H9 (cell line): ENCODE measurements around the gene SCIN. TPM values are rescaled to one million over a fixed set of nuclear protein-coding genes. Genes with fewer than 3 reads are reported as not detected.

Experiments
- DNase-seq: peaks from one replicate; pipeline ENCODE4 v3.0.0-alpha.2; 2017
- H2AFZ ChIP-seq: one replicate; pipeline ENCODE4 v1.6.1; 2013; ENCODE audit warnings: mild to moderate bottlenecking, low read length, control low read depth, moderate library complexity
- H2AK5ac ChIP-seq: 2 replicates; pipeline ENCODE4 v1.6.1; 2013; ENCODE audit warnings: low read length, control low read depth, mixed read lengths; ENCODE audit not compliant: insufficient read length
- H2BK120ac ChIP-seq: one replicate; pipeline ENCODE4 v1.6.1; 2013; ENCODE audit warnings: low read depth, mild to moderate bottlenecking, low read length, control low read depth, inconsistent platforms; ENCODE audit not compliant: poor library complexity, severe bottlenecking
- H2BK12ac ChIP-seq: 2 replicates; pipeline ENCODE4 v1.6.1; 2013; ENCODE audit warnings: low read length, control low read depth, mixed read lengths, low read depth; ENCODE audit not compliant: insufficient read length
- H2BK15ac ChIP-seq: 2 replicates; pipeline ENCODE4 v1.6.1; 2013; ENCODE audit warnings: low read depth, low read length, control low read depth
- H2BK20ac ChIP-seq: one replicate; pipeline ENCODE4 v1.6.1; 2013; ENCODE audit warnings: low read depth, mild to moderate bottlenecking, low read length, control low read depth, inconsistent platforms; ENCODE audit not compliant: poor library complexity, severe bottlenecking
- H2BK5ac ChIP-seq: 2 replicates; pipeline ENCODE4 v1.6.1; 2013; ENCODE audit warnings: low read length, control low read depth, mixed read lengths; ENCODE audit not compliant: insufficient read length
- H3K14ac ChIP-seq: 2 replicates; pipeline ENCODE4 v1.6.1; 2013; ENCODE audit warnings: low read length, control low read depth; ENCODE audit not compliant: insufficient read depth
- H3K18ac ChIP-seq: 2 replicates; pipeline ENCODE4 v1.6.1; 2013; ENCODE audit warnings: low read depth, mild to moderate bottlenecking, mixed read lengths, low read length, control low read depth; ENCODE audit not compliant: insufficient read length
- H3K23ac ChIP-seq: 2 replicates; pipeline ENCODE4 v1.6.1; 2013; ENCODE audit warnings: low read length, control low read depth, mixed read lengths, low read depth; ENCODE audit not compliant: insufficient read length
- H3K23me2 ChIP-seq: 2 replicates; pipeline ENCODE4 v1.6.1; 2013; ENCODE audit warnings: low read depth, mild to moderate bottlenecking, mixed read lengths, low read length, control low read depth; ENCODE audit not compliant: insufficient read length, poor library complexity, severe bottlenecking
- H3K27ac ChIP-seq: 2 replicates; pipeline ENCODE4 v1.5.1; 2013; ENCODE audit warnings: low read length, control low read depth, mixed read lengths, low read depth; ENCODE audit not compliant: insufficient read length
- H3K27me3 ChIP-seq: 2 replicates; pipeline ENCODE4 v1.6.1; 2013; ENCODE audit warnings: low read length, control low read depth, inconsistent platforms; ENCODE audit not compliant: insufficient read depth
- H3K4ac ChIP-seq: 2 replicates; pipeline ENCODE4 v1.6.1; 2013; ENCODE audit warnings: low read depth, mild to moderate bottlenecking, control low read depth, inconsistent platforms, low read length, moderate library complexity
- H3K4me1 ChIP-seq: 2 replicates; pipeline ENCODE4 v1.6.1; 2013; ENCODE audit warnings: low read length, control low read depth, inconsistent platforms; ENCODE audit not compliant: insufficient read depth
- H3K4me2 ChIP-seq: 2 replicates; pipeline ENCODE4 v1.6.1; 2013; ENCODE audit warnings: low read length, control low read depth, mixed read lengths; ENCODE audit not compliant: insufficient read length, insufficient read depth
- H3K56ac ChIP-seq: 2 replicates; pipeline ENCODE4 v1.6.1; 2013; ENCODE audit warnings: low read depth, mild to moderate bottlenecking, mixed read lengths, low read length, control low read depth; ENCODE audit not compliant: insufficient read length
- H3K79me1 ChIP-seq: 2 replicates; pipeline ENCODE4 v1.6.1; 2013; ENCODE audit warnings: low read depth, mild to moderate bottlenecking, moderate library complexity, low read length, control low read depth, inconsistent platforms; ENCODE audit not compliant: insufficient read depth, poor library complexity, severe bottlenecking
- H3K79me2 ChIP-seq: 2 replicates; pipeline ENCODE4 v1.6.1; 2013; ENCODE audit warnings: low read length, control low read depth, inconsistent platforms; ENCODE audit not compliant: insufficient read depth
- H3K9ac ChIP-seq: 2 replicates; pipeline ENCODE4 v1.6.1; 2013; ENCODE audit warnings: low read length, control low read depth, mixed read lengths; ENCODE audit not compliant: insufficient read length; ENCODE audit errors: extremely low read depth
- H3K9me3 ChIP-seq: one replicate; pipeline ENCODE4 v1.6.1; 2013; ENCODE audit warnings: low read depth, low read length, inconsistent platforms; ENCODE audit not compliant: control insufficient read depth
- H3T11ph ChIP-seq: one replicate; pipeline ENCODE4 v1.6.1; 2013; ENCODE audit warnings: mild to moderate bottlenecking, low read length, control low read depth, inconsistent platforms
- H4K20me1 ChIP-seq: one replicate; pipeline ENCODE4 v1.6.1; 2013; ENCODE audit not compliant: control insufficient read depth, insufficient read length, insufficient read depth
- H4K5ac ChIP-seq: 2 replicates; pipeline ENCODE4 v1.6.1; 2013; ENCODE audit warnings: low read depth, mild to moderate bottlenecking, mixed read lengths, low read length, control low read depth; ENCODE audit not compliant: insufficient read length
- H4K8ac ChIP-seq: replicated peaks from 2 replicates; pipeline ENCODE4 v1.6.1; 2013; ENCODE audit warnings: low read length, control low read depth, mixed read lengths, low read depth; ENCODE audit not compliant: insufficient read length
- H4K91ac ChIP-seq: 2 replicates; pipeline ENCODE4 v1.6.1; 2013; ENCODE audit warnings: low read depth, mild to moderate bottlenecking, moderate library complexity, mixed read lengths, low read length, control low read depth; ENCODE audit not compliant: insufficient read length
- H3K27ac Mint-ChIP-seq, 3 experiments: 2 replicates in 2 of 3; 3 replicates in 1 of 3; pipeline ENCODE4 v1.8.0; 2020 to 2021; ENCODE audit warnings: mixed read lengths in 3 of 3, mild to moderate bottlenecking in 1 of 3, moderate library complexity in 1 of 3
- H3K27me3 Mint-ChIP-seq: 2 replicates; pipeline ENCODE4 v1.8.0; 2021; ENCODE audit warnings: low read depth, mild to moderate bottlenecking, moderate library complexity, mixed read lengths
- H3K36me3 Mint-ChIP-seq, 3 experiments: 2 replicates in 2 of 3; 3 replicates in 1 of 3; pipeline ENCODE4 v1.8.0; 2020 to 2021; ENCODE audit warnings: low read depth in 3 of 3, mixed read lengths in 3 of 3; ENCODE audit not compliant: insufficient read depth in 1 of 3
- H3K4me1 Mint-ChIP-seq, 2 experiments: 2 replicates each; pipeline ENCODE4 v1.8.0; 2020; ENCODE audit warnings: mixed read lengths in 2 of 2
- H3K4me3 Mint-ChIP-seq, 2 experiments: 2 replicates in 1 of 2; 3 replicates in 1 of 2; pipeline ENCODE4 v1.8.0; 2020 to 2021; ENCODE audit warnings: mild to moderate bottlenecking in 2 of 2, mixed read lengths in 2 of 2, moderate library complexity in 1 of 2
- H3K9me3 Mint-ChIP-seq, 2 experiments: 2 replicates in 1 of 2; 3 replicates in 1 of 2; pipeline ENCODE4 v1.8.0; 2020; ENCODE audit warnings: mild to moderate bottlenecking in 2 of 2, mixed read lengths in 2 of 2, moderate library complexity in 1 of 2
- WGBS: extraction: QIAGEN DNeasy Blood & Tissue Kit; methylation state at CpG from one replicate; pipeline ENCODE4 v1.1.7; 2013; ENCODE audit warnings: missing lambda C conversion rate, low lambda C conversion rate, mixed read lengths; ENCODE audit not compliant: insufficient read length; ENCODE audit errors: extremely low coverage; 5-methylcytosine and 5-hydroxymethylcytosine counted together
- total RNA-seq: library from RNA; stranded (reverse); gene quantifications from 2 replicates; pipeline ENCODE4 v1.2.1, GENCODE V29; 2021
- TF ChIP-seq, protein P1 (sequence below): fragments of 200-600 bp; sonication (generic); conservative IDR thresholded peaks from 3 replicates; pipeline ENCODE4 v1.8.0; 2021; ENCODE audit warnings: antibody characterized with exemption, mild to moderate bottlenecking

The SCIN gene
- total RNA-seq, 1 experiment from 2014 or later = 0.44 TPM

GRCh38 chr7:12543586-12543985, 26.9 kb upstream of the SCIN start:
- Histone ChIP-seq H3T11ph (no peak overlapping the region), H2BK120ac (no peak overlapping the region), H3K9me3 (no peaks in the 10 kb centered on the region), H2AFZ (no peak overlapping the region), H3K18ac (no peak overlapping the region), H2BK15ac (no peak overlapping the region), H2BK12ac (no peak overlapping the region), H3K23me2 (no peaks in the 10 kb centered on the region), H2BK20ac (no peak overlapping the region), H4K20me1 (no peaks in the 10 kb centered on the region), H4K91ac (no peak overlapping the region), H3K4me1 (no peaks in the 10 kb centered on the region), H3K9ac (no peak overlapping the region), H3K56ac (no peak overlapping the region), H3K4me2 (no peak overlapping the region), H2BK5ac (no peak overlapping the region), H3K23ac (no peak overlapping the region), H3K14ac (no peak overlapping the region), H4K8ac (no peak overlapping the region), H3K27me3 (no peaks in the 10 kb centered on the region), H2AK5ac (no peak overlapping the region), H3K27ac (no peak overlapping the region), H3K79me1 (no peaks in the 10 kb centered on the region), H3K79me2 (no peaks in the 10 kb centered on the region), H4K5ac (no peak overlapping the region), H3K4ac (no peak overlapping the region)
- Mint-ChIP-seq H3K4me1 (no peaks in the 10 kb centered on the region), H3K9me3 (peaks cover 0 to 2% of the 10 kb centered on the region in 2 experiments; a peak in 1 of 5 replicates), H3K4me3 (no peak overlapping the region), H3K27me3 (no peaks in the 10 kb centered on the region; the same call in 1 of the 2 replicates), H3K36me3 (peaks cover 0 to 3% (median 0%) of the 10 kb centered on the region in 3 experiments; a peak in 2 of 7 replicates), H3K27ac (no peak overlapping the region)
- WGBS = no CpG with 5 or more reads among the region's 4 CpGs
- DNase-seq = no peak
- TF ChIP-seq, protein P1, sequence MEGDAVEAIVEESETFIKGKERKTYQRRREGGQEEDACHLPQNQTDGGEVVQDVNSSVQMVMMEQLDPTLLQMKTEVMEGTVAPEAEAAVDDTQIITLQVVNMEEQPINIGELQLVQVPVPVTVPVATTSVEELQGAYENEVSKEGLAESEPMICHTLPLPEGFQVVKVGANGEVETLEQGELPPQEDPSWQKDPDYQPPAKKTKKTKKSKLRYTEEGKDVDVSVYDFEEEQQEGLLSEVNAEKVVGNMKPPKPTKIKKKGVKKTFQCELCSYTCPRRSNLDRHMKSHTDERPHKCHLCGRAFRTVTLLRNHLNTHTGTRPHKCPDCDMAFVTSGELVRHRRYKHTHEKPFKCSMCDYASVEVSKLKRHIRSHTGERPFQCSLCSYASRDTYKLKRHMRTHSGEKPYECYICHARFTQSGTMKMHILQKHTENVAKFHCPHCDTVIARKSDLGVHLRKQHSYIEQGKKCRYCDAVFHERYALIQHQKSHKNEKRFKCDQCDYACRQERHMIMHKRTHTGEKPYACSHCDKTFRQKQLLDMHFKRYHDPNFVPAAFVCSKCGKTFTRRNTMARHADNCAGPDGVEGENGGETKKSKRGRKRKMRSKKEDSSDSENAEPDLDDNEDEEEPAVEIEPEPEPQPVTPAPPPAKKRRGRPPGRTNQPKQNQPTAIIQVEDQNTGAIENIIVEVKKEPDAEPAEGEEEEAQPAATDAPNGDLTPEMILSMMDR = no peak
